Upper lobe of left lung (tissue), 4 donors: ENCODE results near the gene TTC23.

ENCODE experiments used
- CTCF ChIP-seq, 6 experiments: fragments of 450-650 bp in 4 of 6; fragments of 200-600 bp in 2 of 6; sonication (generic) in 2 of 6; IDR thresholded peaks; one replicate each; pipeline ENCODE4 v1.5.1; 2016 to 2019; ENCODE audit warnings: antibody characterized with exemption in 6 of 6
- EP300 ChIP-seq, 4 donors: sonication (generic); formaldehyde crosslinking; IDR thresholded peaks; one replicate each; pipeline ENCODE4 v1.5.1; 2017; ENCODE audit warnings: antibody characterized with exemption in 4 of 4, control low read depth in 2 of 4
- POLR2A ChIP-seq, 4 donors: fragments of 450-650 bp; IDR thresholded peaks; one replicate each; pipeline ENCODE4 v1.5.1; 2016 to 2017; ENCODE audit warnings: antibody characterized with exemption in 4 of 4, mild to moderate bottlenecking in 2 of 4
- POLR2AphosphoS5 ChIP-seq, 2 donors: sonication (generic); formaldehyde crosslinking; IDR thresholded peaks; one replicate each; pipeline ENCODE4 v1.5.1; 2017; ENCODE audit warnings: antibody characterized with exemption in 2 of 2

- TF ChIP-seq POLR2AphosphoS5 (IDR thresholded peaks at IDR 0.05), result no peak
- TF ChIP-seq CTCF (IDR thresholded peaks at IDR 0.05), result no peak
- TF ChIP-seq POLR2A (IDR thresholded peaks at IDR 0.05), result no peak
- TF ChIP-seq EP300 (IDR thresholded peaks at IDR 0.05), result no peak
These were observed 18.5 kb downstream of the TTC23 start for GRCh38 chr15:99230867-99231266.
